GM19351 (cell line): ENCODE results near the gene SPATA1.
"Not testable (repeated sequence)": the region's sequence is repeated elsewhere in the genome, so short reads cannot be mapped to it uniquely, and the experiment has no call there.

Source experiments
- ATAC-seq: cut with Tn5 transposase; IDR thresholded peaks from one replicate; pipeline ENCODE4 v1.9.1; 2021; ENCODE audit warnings: mild to moderate bottlenecking, moderate library complexity; ENCODE audit not compliant: unreplicated experiment

The SPATA1 gene

GRCh38 chr1:84584126-84584525 lies 77.9 kb downstream of the SPATA1 start:
- no peak for ATAC-seq

DNA sequence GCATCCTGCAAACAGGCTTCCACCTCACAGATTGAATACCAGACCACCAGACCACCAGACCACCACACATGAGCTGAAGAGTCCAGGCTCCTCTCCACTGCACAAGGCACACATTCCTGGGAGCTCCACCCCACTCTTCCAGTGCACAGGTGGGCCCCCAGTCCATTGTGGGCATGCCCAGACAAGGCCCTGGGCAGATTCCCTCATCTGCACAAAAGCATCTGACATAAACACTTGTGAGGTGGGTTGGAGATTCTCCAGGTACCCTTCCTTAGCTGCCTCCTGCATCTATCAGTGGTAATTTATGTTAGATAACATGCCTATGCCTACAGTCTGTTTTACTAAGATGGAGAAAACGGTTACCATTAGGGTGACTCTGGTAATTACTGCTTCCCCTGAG lies 79.6 kb downstream of the SPATA1 start:
- no peak for ATAC-seq

DNA sequence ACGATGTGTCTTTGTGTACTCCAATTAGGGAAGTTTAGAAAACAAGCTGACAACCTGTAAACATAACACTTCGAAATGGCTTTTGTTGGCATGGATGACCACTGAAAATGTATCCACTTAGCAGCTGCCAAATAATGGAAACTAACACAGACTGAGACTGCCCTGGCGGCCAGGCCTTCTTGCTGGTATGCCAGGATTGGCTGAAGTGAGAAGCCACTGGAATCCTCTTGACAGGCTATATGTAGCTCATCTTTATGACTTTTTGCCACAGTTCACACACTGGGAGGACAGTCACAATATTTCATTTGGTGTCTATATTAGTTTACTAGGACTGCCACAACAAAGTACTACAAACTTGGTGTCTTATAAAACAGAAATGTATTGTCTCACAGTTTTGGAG lies 80.9 kb downstream of the SPATA1 start:
- ATAC-seq, result no peak

GRCh38 chr1:84594959-84595358 lies 88.8 kb downstream of the SPATA1 start:
- ATAC-seq, result not testable (repeated sequence)

DNA sequence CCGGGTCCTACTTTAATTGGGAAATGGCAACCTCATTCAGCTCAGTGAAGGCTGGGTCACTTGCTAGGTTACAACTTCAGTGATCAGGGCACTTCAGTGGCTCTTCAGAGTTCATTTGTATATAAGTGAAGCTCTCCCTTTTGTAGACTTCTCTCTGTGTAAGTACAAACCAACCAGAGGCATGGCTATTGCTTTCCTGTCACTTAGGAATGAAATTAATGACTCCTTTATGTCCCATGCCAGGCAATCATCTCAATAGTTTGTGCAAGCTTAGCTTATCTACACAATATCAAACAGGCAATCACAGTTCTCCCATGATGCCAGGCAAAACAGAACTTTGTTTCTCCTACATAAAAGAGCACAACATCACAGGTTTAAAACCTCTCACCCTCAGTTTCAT lies 90.8 kb downstream of the SPATA1 start:
- ATAC-seq, result no peak

DNA sequence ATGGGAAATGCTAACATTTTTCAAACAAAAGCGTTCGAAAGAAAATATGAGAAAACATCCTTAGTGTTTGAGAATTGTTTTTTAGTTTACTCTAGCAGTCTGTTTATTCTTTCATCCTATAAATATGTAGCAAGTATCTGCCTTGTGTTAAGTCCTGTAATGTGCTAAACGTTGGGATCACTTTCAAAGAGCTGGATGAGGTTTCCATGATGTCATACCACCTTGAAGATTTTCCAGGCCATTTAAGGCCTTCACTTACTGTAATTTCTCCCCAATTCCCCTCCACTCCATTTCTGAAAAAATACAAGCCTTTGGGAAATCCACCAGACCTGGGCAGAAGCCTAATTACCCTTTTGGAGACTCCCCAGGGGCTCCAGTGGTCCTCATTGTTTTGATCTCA lies 92.2 kb downstream of the SPATA1 start:
- no peak for ATAC-seq

DNA sequence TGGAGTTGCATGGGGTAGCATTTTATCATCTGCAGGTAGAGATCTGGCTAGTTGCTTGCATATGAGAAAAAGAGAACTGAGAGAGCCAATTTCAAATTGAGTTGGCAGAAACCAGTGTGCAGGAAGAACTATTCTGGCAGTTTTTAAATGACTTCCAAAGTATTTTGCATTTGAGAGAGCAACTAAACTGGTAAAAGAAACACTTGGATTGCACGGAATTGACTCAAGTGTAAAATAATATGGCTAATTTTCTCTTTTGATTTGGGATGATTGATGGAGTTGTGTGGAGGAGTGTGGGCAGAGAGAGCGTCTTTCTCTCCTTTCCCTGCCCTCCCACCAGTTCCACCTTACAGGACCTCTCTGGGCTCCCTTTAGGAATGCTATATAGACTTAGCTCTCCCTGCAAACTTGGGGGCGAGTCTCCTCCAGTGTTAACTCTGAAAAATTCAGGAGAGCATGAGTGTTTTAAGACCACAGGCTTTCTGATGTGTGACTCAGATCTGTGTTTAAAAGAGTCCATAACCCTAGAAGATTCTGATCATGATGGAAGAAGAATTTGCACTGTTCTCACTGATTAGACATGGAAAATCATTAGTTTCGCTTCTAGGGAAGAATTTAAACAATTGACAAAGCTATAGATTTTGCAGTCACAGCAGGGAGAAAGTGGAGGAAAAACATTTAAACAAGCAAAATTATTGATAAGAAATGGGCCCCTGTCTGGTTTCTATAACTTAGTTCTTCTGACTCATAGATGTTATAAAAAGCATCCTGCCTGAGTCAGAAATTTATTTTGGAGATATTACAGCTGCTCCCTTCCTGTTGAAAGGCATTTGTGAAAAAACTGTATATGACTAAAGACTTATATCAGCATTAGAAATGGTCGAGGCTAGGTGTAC lies 92.9 kb downstream of the SPATA1 start:
- peak; percentile 76 for ATAC-seq

DNA sequence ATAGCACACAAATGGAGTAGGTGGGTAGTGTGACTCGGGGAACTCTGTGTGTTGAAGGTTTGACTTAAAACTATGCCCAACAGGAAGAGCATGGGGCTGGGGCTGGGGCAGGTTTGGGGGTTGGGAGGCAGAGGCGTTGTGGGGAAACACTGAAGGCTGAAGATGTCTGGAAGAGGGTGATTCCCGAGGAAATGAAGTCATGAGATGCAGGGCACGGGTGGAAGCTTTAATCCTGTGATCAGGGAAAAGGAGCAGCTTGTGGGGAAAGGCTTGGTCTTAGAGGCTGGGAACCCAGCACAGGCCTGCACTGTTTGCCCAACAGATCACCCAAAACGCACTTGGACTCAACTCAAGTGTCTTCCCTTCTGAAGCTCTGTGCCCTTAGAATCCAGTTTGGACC lies 94.6 kb downstream of the SPATA1 start:
- no peak for ATAC-seq

DNA sequence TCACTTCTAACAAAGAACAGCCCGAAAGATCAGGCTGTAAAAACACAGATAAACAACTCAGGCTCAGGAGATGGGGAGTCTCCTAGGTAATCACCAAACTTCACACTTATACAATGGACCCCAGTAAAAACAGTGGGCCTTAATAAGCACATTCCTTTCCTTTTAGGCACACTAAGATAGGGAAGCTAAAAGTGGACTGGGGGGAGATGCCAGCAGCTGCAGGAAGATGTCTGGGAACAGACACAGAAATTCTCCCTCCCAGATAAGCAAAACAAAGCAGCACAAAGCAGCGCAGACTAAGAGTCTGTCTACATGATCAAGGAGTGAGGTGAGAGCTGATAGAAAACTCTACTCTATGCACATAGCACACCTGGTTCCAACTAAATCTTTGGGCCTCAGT lies 97.0 kb downstream of the SPATA1 start:
- ATAC-seq, result no peak

DNA sequence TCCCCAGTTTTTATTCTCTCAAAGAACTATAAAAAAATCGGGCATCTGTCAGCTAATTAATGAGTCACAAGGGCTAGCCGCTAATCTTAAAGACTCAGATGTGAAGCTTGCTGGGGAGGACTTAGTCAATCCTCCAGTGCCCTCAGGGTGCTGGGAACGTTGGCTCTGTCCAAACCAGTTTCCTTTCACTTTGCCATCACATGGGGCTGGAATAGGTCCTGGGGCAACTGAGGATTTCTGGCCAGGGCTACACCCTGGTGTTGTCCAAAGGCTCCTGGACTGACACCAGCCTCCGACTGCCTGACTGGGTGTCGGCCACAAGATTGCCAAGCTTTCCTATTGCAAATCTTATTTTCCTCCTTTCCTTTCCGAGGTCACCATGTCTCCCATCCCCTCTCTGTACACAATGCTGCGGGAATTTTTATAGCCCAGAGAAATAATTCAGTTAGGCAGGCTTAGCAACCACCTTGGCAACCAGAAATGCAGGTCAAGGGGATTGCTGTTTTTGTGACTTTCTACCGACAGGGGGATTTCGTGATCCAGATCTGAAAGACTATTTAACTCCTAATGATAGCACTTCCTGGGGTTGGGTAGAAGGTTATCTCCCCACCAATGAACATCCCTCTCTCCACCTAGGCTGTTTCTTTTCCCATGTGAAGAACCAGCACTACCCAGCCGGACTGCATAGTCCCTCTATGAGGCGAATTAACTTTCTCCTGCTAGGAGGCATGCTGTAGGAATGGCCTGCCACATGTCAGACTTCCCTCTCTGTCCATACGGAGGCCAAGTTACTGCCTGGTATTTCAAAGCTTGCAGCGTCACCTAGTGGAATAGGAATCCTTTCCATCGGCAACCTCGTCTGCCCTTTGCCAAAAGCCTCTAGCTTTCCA lies 98.0 kb downstream of the SPATA1 start:
- ATAC-seq, result no peak

DNA sequence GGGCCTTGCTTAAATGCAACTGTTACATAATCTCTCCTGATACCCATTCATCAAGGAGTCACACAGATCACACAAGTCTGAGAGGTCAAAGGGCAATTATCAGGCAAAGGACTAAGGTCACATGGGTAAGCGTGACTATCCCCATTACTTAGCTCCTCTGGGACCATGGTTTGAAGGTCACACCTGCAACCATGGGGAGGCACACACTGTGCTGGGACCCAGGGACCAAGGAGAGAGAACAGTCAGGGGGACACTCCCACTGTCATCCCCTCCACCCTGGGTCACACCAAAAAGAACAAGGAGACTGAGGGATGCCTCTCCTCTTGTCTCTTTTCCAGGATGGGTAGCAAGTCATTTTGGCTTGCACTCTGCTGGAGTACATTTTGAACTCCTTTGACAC lies 99.0 kb downstream of the SPATA1 start:
- ATAC-seq, result no peak

DNA sequence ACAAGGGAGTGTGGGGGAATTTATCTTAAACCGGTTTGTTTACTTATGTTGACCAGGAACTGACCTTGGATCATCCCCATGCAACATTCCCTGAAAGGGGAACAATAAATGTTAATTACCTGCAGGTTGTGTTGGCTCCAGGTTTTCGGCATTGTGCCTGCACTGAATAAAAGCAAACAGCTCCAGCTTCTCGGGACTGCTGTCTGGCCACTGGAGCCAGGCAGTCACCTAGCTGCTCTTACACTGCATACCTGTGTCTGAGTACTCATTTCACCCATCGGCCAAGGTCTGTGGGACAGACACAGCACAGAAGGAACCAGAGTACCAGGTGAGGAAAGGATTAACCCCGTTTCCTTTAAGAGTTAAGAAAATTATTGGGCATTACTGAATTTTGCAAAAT lies 100.8 kb downstream of the SPATA1 start:
- ATAC-seq, result no peak

GRCh38 chr1:84611091-84611490 lies 104.9 kb downstream of the SPATA1 start:
- ATAC-seq, result no peak

GRCh38 chr1:84611796-84612195 lies 105.6 kb downstream of the SPATA1 start:
- no peak for ATAC-seq

DNA sequence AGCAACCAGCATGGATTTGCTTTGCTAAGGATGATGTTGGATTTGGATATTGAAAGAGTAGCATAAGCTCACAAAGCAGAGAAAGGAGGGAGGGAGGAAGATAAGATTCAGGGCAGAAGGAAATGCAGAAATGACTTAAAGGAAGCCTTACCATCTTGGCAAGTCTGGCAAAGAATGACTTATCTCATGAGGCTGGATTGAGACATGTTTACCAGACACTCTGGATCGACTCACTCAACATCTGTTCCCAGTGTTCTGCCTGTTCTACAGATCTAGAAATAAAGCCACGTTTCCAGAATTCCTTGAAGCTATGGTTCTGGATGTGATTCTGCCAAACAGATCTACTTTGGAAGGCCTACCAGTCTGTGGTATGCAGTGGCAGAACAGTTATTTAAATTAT lies 106.8 kb downstream of the SPATA1 start:
- ATAC-seq, result no peak

- no peak for ATAC-seq
These were observed 107.7 kb downstream of the SPATA1 start for GRCh38 chr1:84613887-84614286.

GRCh38 chr1:84615790-84616189 lies 109.6 kb downstream of the SPATA1 start:
- no peak for ATAC-seq
